T-helper 1 cell (primary cell): Measurements from ENCODE around the gene HCRTR1.

Experiments used
- DNase-seq, 5 donors: peaks; one replicate each; pipeline ENCODE4 v3.0.0-alpha.2; 2012 to 2020

HCRTR1 gene

DNA sequence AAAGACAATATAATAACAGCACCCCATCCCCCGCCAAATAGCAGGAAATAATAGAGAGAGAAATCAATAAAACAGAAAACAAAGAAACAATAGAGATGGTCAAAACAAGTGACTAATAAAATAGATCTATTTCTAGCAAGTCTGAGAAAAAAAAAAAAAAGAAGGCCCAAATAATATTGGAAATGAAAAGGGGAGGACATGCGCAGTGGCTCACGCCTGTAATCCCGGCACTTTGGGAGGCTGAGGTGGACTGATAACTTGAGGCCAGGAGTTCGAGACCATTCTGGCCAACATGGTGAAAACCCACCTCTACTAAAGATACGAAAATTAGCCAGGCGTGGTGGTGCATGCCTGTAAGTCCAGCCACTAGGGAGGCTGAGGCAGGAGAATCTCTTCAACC is 18.5 kb upstream of the HCRTR1 start:
- no peak for DNase-seq

DNA sequence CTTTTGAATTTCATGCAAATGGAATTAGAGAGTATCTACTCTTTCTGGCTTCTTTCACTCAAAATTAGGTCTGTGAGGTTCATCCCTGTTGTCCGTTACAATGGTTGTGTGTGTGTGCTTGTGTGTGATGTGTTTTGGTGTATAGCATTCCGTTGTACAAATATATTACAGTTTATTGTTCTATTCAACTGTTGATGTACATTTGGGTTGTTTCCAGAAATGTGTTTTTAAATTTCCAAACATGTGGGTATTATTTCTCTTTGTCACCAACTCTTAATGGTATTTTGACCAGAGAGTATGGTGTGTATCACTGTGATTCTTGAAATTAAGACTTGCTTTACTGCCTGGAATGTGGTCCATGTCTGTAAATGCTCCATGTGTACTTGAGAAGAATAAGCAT is 16.8 kb upstream of the HCRTR1 start:
- no peak for DNase-seq

DNA sequence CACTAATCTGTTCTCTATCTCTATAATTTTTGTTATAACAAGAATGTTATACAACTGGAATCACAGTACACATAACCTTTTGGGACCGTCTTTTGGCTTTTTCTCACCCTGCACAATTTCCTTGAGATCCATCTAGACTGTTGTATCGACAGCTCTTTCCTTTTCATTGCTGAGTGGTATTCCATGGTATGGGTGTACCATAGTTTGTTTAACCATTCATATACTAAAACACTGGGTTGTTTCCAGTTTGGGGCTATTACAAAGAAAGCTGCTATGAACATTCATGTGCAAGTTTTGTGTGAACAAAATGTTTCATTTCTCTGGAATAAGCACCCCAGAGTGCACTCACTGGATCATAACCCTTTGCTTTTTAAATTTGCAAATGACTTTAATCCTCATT is 15.4 kb upstream of the HCRTR1 start:
- no peak for DNase-seq

DNA sequence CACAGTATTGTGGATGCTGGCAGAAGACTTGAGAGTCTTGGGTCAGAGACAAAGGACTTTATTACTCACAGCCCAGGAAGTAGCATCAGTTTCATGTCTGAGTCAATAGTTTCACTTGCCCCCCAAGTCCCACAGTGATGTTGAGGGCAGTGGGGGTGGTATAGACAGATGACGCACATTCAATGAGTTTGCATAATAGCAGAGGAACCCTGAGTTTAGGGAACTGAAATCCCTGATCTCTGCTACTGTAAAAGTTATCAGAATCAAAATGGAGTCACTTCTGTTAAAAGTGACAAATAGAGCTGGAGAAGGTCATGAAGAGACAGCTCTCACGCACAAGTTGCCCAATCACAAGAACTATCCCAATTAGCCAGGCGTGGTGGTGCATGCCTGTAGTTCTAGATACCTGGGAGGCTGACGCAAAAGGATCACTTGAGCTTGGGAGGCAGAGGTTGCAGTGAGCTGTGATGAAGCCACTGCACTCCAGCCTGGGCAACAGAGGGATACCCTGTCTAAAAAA is 11.5 kb upstream of the HCRTR1 start:
- DNase-seq, result peak in 1 of 5 donors; percentile 76

DNA sequence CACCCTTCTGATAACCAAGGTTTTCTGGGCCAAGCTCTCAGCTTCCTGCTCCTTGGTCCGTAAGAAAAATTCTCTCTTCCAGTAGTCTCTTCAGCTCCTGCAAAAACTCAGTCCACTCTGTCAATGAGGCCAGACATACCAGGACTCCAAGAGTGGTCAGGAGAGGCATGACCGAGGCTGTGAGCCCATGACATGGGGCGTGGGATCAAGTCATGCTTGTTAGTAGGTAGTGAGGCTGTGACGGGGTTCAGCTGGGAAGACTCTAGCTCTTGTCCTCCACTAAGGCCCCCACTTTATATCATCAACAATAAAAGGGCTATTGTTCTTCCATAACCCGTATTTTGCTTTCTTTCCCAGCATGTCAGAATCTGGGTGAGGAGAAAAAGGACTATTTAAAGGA is 10.1 kb upstream of the HCRTR1 start:
- no peak for DNase-seq

DNA sequence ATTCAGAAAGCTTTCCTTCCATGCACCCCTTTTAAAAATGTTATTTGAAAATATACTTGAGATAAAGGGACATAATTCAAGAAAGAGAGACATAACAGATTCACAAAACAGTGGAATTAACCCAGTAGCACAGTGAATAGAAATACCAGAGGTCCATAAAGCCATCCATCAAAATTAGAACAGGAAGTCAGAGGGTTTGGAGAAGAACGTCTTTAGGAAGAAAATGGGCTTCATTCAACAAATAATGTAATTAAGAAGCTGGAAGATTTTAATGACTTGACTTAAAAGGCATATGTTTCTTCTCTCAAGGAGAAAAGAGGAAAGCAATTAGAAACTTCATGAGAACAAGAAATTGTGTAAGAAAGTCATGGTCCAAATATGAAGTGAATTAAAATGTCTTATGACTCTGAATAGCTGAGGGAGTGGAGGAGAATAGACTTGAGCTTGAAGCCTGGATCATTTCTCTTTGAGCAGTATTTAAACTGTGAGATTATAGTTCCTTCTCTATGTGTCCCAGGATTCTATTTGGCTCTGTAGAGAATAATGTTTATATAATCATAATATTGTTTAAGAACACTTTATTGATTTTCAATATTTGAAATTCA is 7.9 kb upstream of the HCRTR1 start:
- no peak for DNase-seq

DNA sequence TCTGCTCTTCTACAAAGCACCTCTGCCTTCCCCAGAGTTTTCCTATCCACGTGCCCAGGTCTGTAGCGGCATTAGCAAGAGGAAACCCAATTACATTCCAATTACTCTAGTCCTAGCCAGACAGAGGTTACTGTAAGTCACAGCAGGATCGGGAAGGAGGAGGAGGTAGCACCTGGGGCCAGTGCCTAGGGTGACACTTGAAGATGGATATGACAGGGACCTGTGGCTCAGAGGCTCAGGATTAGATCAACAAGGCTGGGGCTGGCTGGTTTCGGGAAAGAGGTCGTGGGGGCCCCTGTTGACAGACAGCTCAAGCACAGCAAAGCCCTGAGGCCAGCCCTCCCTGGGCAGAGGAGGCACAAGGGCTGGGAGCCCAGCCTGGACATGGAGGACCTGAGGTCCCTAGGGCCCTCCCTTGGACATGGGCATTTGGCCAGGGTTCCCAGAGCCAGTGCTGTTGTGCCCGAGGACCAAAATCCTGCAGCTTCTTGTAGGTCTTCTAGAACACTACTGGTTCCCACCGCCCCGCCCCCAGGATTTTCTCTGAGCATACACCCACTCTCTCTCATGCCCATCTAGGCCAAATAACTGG is 3.0 kb upstream of the HCRTR1 start:
- DNase-seq, result no peak

DNA sequence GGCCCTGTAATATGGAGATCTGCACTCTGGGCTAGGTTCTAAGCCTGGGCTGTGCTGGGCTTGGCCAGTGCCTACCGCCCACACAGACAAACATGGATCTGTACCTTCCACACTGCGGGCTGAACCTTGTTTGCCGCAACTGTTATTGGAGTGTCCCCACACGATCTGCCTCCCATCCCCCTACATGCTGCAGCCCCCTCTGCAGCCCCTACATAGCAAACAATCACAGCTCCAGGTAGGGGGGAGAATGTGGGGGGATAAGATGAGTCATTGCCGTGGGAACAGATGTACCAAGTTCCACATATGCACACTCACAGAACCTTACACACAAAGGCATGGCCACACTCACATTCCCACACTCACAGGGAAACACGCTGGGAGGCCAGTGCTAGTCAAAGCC is 2.1 kb upstream of the HCRTR1 start:
- no peak for DNase-seq

DNA sequence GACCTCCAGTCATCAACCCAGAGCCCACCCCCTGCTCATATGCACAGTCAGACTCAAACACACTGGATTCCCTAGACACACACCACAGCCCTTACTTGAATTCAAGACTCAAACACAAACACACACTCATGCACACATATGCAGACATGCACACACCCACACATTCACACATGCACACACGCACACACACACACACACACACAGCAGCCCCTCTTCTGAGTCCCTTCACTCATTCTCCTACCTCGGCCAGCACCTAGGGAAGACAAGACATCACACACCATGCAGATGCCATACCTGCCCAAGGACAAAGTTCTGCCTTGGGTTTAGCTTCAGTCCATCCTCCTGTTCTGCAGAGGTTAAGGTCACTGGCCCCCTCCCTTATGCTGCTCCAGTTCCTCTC is 1.6 kb upstream of the HCRTR1 start:
- DNase-seq, result no peak

DNA sequence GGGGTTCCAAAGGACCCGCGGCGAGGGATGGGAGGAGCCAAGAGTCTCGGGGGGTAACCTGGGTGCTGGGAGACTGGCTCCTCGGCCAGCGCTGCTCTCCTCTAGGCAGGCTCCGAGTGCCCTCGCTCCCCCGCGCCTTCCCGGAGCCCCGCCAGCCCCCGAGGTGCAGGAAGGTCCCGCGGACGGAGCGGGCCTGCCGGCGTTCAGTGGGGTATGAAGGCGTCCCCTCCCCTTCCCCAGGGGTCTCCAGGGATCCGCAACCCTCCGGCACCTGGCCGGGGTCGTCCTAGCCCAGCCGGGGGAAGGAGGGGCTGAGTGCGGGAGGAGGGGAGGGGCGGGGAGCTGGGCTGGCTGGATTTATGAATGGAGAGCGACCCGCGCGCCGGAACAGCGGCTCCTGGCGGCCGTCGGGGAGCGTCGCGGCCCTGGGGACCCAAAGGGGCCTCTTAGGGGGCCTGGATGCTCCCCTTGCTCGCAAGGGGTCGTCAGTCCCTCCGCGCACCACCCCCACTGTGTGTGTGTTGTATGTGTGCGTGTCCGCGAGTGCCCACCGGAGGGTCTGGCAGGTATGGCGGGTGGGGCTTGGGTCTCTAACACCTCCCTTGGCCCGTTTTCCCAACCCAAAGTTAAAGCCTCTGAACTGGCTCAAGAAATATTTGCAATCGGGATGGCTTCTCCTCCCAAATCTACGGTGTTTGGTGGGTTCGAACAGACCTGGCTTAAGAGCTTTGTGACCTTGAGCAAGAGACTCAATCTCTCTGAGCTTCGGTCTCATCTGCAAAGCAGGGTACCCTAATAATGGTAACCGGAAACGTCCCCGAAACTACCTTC is 642 bp downstream of the HCRTR1 start:
- peak in 3 of 5 donors; percentile 22 to 25 (median 23) for DNase-seq

DNA sequence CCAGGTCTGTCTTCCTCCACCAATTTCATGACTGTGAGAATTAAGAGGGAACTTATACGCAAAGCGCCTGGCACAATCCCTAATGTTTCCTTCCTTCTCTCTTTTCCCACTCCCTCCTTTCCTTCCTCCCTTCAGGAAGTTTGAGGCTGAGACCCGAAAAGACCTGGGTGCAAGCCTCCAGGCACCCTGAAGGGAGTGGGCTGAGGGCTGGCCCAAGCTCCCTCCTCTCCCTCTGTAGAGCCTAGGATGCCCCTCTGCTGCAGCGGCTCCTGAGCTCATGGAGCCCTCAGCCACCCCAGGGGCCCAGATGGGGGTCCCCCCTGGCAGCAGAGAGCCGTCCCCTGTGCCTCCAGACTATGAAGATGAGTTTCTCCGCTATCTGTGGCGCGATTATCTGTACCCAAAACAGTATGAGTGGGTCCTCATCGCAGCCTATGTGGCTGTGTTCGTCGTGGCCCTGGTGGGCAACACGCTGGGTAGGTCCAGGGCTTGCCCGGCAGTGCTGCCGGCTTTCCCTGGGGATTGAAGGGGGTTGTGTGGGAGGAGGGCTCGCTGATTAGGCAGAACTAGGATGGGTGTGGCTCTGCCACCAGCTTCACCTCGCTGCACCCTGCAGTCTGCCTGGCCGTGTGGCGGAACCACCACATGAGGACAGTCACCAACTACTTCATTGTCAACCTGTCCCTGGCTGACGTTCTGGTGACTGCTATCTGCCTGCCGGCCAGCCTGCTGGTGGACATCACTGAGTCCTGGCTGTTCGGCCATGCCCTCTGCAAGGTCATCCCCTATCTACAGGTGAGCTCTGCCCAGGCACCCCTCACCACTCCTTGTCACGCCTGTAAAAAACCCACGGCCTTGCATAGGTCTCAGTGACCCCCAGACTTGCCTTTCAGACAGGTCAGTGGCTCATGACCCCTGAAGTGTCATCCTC is 1.7 kb downstream of the HCRTR1 start:
- DNase-seq, result no peak

DNA sequence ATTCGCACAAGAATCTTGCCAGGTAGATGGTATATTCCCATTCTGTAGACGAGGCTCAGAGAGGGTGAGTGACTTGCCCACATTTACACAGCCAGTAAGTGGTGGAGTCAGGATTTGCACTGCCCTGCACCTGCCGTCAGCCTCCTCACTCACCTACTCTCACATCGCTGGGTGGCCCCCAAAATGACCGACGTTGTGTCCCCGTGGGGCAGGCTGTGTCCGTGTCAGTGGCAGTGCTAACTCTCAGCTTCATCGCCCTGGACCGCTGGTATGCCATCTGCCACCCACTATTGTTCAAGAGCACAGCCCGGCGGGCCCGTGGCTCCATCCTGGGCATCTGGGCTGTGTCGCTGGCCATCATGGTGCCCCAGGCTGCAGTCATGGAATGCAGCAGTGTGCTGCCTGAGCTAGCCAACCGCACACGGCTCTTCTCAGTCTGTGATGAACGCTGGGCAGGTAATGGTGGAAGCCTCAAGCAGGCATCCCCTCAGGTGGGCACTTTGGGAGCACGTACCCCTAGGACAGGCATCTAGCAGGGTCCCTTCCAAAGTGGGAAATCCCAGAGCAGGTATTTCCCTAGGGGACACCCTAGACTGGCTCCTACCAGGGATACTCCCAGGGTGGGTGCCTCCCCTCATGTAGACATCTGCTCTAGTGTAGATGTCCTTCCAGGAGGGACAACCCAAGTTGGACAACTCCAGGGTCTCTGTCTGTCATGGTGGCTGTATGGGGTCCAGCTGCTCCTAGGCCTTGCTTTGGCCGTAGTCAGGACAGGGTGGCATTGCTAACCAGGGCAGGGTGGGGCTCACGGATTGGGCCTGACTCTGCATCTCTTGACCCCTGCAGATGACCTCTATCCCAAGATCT is 3.4 kb downstream of the HCRTR1 start:
- no peak for DNase-seq

DNA sequence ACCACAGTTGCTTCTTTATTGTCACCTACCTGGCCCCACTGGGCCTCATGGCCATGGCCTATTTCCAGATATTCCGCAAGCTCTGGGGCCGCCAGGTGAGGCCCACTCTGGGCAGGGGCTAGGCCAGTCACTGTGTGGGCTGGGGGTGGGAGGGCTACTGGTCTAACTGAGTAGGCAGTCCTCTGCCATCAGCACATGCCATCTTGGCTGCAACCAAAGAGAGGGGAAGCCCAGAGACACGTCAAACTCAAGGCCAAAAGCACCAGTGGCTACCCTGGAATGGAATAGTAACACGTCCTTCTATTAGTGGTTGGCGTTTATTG is 4.0 kb downstream of the HCRTR1 start:
- no peak for DNase-seq

DNA sequence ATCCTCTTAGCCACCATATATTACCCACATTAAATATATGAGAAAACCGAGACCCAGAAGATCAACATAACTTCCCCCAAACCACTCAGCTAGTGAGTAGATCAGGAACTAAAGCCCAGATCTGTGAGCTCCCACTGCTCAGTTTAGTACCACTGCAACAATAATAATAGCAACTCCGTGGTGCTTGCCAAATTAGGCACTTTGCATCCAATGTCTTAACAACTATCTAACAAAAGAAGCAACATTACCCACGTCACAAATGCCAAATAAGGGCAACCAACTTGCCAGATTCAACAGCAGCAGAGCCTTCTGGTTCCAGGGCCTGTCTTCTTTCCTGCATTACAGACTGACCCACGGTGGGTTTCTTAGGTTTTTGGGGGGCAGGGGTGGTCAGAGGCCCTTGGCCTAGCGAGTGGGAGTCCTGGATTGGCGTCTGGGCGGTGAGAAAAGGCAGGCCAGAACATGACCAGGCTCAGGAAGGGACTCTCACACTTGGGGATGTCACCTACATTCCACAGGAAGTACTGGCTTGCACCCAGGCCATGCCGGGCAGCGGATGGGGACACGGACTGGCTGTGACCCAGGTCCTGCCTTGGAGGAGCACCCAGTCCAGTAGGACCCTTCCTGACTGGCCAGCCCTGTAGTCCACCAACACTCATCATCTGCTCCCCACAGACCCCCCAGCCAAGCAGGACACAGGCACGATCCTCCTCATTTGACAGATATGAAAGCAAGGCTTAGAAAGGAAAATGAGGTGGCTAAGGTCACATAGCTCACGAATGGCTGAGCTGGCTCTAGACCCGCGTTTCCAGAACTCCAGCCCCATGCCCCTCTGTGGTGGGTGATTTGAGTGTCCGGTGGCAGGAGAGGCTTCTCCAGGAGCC is 4.6 kb downstream of the HCRTR1 start:
- DNase-seq, result no peak

DNA sequence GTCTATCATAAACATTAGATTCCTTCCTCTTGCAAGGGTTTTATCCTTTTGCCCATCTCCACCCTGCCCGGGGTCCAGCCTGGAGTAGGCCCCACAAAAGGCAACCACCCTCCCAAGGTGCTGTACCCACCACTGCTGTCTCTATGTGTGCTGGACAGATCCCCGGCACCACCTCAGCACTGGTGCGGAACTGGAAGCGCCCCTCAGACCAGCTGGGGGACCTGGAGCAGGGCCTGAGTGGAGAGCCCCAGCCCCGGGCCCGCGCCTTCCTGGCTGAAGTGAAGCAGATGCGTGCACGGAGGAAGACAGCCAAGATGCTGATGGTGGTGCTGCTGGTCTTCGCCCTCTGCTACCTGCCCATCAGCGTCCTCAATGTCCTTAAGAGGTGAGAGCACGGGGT is 5.9 kb downstream of the HCRTR1 start:
- no peak for DNase-seq

DNA sequence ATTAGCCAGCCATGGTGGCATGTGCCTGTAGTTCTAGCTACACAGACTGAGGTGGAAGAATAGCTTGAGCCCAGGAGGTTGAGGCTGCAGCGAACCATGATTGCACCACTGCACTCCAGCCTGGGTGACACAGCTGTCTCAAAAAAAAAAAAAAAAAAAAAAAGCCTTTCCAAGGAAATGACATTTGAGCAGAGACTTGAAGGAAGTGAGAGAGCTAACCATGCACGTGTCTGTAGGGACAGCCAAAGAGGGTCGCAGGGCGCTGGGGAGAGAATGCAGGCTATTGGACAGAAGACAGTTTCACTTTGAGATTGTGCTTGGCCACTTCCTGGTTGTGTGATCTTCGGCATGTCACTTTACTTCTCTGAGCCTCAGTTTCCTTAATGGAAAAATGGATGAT is 6.8 kb downstream of the HCRTR1 start:
- DNase-seq, result no peak

DNA sequence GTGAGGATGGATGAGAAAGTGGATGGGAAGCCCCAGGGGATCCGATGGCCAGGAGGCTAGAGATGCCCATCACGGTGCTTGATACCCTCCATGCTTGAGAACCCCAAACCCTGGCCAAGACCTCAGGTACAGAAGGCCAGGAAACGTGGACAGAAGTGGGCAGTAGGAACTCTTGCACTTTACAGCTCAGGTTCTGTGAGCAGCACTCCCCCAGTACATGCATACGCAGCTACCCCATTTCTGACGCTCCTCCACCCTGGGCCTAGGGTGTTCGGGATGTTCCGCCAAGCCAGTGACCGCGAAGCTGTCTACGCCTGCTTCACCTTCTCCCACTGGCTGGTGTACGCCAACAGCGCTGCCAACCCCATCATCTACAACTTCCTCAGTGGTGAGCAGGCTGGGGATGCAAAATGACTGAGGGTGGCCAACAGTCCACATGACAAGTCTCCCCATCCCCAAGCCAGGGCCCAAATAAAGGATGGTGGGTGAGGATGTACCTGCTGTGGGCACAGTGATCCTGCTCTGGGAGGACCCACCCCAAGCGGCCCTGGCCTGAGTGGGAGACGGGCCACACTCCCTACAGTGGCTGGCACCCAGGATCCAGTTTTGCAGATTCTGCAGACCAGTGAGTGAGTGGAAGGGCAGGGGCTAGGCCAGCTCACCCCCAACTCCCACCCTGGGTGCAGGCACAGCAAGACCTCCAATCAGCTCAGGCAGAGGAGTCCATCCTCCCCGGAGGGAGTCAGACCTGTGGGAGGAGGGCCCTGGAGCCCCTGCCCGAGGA is 7.4 kb downstream of the HCRTR1 start:
- no peak for DNase-seq

DNA sequence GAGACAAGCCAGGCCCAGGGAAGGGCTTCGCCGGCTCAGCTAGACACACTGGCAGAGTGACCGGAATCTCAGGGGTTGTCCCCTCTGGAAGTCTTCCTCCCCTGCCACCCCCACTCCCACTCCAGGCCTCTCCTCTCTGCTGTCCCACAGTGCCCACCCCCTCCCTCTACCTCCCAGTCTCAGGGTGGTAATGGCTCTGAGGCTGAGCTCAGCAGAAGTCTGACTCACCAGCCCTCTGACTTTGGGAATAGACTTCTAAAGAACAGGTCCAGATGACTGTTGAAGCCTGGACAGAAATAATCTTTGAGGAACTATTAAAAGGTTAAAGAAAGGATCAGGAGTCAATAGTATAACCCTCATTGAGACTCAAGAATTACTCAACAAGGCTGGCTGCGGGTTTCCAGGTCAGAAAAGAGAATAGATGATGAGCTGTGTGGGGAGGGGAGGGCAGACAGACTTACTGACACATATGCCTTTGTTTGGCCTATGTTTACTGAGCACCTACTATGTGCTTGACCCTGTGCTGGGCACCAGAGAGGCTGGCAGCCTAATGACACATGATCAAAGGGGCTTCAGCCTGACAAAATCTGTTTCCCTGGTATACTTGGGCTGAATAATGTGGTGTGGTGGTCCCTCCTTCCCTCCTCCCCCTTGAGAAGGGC is 8.2 kb downstream of the HCRTR1 start:
- no peak for DNase-seq
